ENCODE data around the gene ELOVL1. TPM values are rescaled to one million over a fixed set of nuclear protein-coding genes. Genes with fewer than 3 reads are reported as not detected.

The ELOVL1 gene
- polyA plus RNA-seq, 1 donor, result 40.4 TPM

- no peak for DNase-seq
Observed at GRCh38 chr1:43354471-43354870, 13.3 kb downstream of the ELOVL1 start.

- DNase-seq, result no peak
Observed at GRCh38 chr1:43352881-43353280, 14.9 kb downstream of the ELOVL1 start.

GRCh38 chr1:43352351-43352705 lies 15.5 kb downstream of the ELOVL1 start:
- DNase-seq, result no peak

GRCh38 chr1:43351421-43352350 lies 16.1 kb downstream of the ELOVL1 start:
- DNase-seq, result no peak

DNA sequence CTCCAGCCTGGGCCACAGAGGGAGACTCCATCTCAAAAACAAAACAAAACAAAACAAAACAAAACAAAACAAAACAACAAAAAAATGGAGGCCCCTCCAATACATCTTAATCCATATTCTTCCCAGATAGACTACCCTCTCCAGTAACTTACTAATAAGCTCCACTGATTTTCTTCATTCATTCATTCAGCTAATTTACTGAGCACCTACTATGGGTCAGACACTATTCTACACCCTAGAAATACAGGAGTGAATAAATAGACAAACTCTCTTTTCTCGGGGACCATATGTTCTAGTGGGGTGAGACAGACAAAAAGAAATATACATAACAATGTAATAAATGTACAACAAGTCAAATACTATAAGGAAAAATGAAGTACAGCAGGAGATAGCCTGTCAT lies 16.8 kb downstream of the ELOVL1 start:
- no peak for DNase-seq

- no peak for DNase-seq
Observed at GRCh38 chr1:43349594-43350306, 18.1 kb downstream of the ELOVL1 start.

DNA sequence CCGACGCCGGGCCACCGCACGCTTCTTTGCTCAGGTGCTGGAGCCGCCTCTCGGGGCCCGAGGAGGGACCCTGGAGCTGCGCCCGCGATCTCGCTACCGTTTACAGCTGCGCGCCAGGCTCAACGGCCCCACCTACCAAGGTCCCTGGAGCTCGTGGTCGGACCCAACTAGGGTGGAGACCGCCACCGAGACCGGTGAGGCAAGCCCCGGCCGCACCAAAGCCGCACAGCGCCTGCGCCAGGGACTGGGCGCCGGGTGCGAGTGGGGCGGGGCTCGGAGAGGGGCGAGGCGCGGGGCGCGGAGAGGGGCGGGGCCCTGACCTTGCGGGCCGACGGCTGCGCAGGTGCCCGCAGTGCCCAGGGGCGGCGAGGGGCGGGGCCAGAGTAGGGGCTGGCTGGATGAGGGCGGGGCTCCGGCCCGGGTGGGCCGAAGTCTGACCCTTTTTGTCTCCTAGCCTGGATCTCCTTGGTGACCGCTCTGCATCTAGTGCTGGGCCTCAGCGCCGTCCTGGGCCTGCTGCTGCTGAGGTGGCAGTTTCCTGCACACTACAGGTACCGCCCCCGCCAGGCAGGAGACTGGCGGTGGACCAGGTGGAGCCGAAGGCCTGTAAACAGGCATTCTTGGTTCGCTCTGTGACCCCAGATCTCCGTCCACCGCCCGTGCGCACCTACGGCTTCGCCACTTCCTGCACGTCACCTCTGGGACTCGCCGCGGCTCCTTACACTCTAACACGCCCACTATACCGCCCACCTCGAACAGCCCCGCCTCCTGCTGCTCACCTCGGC lies 18.8 kb downstream of the ELOVL1 start:
- DNase-seq, result peak; percentile 47

DNA sequence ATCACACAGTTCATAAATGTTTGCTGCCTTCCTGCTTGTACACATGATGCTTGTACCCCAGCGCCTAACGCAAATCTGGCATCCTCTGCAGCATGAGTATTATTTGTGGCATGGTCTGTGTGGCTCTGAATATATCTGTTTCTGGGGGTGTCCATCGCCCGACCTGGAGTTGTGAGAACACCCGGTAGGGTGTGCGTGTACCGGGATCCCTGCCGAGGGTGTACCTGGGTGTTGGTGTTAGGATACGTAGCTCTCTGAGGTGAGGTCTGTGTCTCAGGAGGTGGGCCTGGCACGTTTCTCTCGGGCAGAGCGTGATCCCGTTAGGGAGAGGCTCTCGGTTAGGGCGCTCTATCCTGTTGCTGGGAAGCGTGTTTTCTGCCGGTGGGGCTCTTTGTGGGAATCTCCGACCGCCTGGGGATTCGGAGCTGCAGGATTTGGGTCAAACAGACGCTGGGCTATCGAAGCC lies 19.4 kb downstream of the ELOVL1 start:
- DNase-seq, result no peak

DNA sequence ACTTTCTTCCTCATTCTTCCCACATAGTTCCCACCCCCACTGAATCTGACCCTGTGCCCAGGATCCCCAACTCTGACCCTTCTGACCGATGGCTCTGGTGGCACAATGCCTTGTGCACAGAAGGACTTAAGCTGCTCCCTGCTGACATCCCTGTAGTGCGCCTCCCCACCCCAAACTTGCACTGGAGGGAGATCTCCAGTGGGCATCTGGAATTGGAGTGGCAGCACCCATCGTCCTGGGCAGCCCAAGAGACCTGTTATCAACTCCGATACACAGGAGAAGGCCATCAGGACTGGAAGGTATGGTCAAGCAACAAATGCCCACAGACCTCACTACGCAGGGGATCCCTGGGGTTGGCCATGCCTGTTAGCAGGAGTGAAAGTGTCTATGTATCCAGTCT lies 21.2 kb downstream of the ELOVL1 start:
- no peak for DNase-seq

GRCh38 chr1:43345120-43345519 lies 22.7 kb downstream of the ELOVL1 start:
- DNase-seq, result no peak

DNA sequence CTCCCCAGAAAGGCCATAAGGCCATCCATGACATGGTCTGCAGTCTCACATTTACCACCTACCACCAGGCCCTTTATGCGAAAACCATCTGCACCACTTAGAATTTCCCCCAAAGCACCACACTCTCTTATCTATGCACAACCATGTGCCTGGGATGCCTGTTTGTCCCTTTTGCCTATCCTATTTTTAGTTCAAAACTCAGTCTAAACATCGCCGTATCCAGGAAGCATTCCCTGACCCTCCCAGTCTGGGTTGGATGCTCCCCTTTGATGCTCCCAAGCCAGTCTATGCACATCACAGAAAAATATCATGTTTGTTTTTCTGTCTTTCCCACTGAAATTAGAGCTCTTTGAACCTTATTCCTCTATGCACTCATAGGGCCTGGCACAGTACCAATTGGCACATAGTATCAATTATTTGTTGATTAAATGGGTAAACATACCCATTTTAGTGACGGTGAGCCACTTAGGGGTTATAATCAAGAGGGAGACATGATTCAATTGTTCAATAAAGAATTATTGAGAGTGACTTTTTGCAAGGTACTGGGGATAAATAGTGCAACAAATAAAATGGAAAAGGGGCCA lies 23.5 kb downstream of the ELOVL1 start:
- no peak for DNase-seq

DNA sequence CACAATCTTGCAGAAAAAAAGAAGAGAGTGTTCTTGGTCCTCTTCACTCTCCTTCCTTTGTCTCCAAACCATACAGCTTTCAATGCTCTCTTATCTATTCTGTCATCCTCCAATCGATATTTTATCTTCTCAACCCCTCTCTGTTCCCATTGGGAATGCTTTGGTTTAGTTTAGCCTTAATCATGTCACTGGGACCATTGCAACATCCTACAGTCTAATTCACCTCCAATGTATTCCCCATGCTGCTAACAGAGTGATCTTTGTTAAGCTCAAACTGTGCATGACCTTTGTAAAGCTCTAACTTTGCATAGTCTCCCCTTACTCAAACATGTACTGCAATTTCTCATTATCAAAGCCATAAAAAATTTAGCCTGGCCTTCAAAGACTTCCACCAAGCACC lies 27.3 kb downstream of the ELOVL1 start:
- no peak for DNase-seq

DNA sequence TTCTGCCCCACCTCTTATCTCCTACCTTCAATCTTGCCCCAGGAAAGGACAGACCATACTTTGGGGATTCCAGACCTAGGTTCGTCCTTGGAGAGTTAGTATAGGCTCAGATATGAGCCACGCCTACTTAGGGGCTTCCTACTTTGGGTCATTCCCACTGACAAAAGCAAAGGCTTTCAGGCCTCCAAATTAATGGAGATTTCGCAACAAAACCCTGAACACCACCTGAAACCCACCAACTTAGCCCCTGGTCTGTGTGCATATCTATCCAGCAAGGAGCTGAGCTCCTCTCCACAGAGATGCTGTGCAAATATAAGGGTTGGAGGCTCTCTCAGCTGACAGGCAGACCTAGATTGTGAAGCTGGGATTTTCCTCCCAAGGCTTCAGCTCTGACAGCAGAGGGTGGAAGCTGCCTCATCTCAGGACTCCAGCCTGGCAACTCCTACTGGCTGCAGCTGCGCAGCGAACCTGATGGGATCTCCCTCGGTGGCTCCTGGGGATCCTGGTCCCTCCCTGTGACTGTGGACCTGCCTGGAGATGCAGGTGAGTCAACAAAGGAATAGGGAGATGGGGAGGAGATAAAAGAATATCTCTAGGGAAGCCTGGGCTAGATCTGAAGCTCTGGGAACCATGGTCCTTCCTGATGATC lies 28.1 kb downstream of the ELOVL1 start:
- no peak for DNase-seq

DNA sequence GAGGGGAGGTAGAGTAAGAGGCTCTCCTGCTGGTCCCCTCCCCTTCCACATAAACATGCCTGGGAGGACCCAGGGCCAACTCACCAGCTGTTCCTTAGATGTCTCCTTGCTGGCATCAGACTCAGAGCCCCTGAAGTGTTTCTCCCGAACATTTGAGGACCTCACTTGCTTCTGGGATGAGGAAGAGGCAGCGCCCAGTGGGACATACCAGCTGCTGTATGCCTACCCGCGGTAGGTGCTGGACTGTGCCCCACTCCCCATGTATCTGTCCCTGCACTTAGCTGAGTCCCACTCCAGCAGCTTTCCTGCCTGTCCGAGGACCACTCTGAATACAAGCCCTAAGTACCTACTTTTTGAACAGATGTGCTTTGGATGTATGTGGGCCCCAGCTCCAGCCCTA lies 29.8 kb downstream of the ELOVL1 start:
- no peak for DNase-seq

DNA sequence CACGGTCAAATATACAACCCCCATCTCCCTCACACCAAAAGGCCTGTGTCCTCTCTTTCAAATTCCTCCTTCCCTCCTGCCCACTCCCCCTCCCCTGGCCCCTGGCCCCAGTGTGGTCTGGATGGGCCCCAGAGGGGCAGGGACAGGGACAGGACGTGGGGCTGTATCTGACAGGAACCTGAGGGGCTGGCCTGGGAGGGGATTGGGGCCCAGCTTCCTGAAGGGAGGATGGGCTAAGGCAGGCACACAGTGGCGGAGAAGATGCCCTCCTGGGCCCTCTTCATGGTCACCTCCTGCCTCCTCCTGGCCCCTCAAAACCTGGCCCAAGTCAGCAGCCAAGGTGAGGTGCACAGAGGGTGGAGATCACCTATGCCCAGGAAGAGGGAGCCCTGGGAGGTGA lies 30.2 kb downstream of the ELOVL1 start, which contains the start of gene MPL:
TSS of gene MPL (plus strand) at position 231 of the 400 bp plus-strand sequence. CDS start at position 262, 31 bp downstream.
- DNase-seq, result no peak

GRCh38 chr1:43334453-43335205 lies 33.2 kb downstream of the ELOVL1 start:
- DNase-seq, result no peak

- DNase-seq, result no peak
Observed at GRCh38 chr1:43331688-43332087, 36.1 kb downstream of the ELOVL1 start.

DNA sequence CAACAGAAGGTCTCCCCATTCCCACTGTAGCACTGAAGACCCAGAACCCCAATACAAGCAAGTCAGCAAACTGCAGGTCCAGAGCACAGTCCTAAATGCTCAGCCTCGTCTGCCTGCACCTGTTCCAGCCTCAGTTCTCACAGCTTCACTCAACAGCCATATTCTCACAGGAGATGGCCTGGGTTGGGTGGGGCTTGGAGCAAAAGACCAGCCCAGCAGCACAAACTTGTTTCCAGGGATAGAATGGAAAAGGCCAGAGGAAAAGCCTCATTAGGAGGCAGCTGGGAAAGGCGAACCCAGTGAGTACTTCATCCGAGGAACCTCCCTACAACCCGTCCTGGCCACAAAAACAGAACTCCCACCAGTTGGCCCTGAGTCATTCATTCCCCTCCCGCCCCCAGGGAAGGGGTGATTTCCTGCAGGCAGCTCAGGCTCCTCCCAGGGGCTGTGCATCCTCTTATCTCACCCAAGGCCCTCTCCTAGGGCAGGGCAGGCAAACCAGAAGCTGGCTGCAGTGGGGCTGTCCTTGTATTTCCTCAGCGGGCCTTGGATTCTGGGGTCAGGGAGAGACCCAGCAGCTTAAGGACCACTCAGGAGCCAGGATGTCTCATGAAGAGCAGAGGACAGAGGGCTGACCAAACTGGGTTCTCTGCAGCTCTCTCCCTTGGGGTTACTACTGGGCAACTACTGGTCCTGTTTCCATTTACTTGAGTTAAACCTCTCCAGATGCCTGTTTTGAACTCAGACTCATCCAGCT lies 37.6 kb downstream of the ELOVL1 start:
- peak; percentile 34 for DNase-seq

- no peak for DNase-seq
Observed at GRCh38 chr1:43327549-43328292, 40.1 kb downstream of the ELOVL1 start.

GRCh38 chr1:43325381-43325780 lies 42.4 kb downstream of the ELOVL1 start:
- no peak for DNase-seq
